ENCODE measurements around the gene KIF2C.
"Not testable (repeated sequence)": the region's sequence is repeated elsewhere in the genome, so short reads cannot be mapped to it uniquely, and the experiment has no call there.

KIF2C gene

DNA sequence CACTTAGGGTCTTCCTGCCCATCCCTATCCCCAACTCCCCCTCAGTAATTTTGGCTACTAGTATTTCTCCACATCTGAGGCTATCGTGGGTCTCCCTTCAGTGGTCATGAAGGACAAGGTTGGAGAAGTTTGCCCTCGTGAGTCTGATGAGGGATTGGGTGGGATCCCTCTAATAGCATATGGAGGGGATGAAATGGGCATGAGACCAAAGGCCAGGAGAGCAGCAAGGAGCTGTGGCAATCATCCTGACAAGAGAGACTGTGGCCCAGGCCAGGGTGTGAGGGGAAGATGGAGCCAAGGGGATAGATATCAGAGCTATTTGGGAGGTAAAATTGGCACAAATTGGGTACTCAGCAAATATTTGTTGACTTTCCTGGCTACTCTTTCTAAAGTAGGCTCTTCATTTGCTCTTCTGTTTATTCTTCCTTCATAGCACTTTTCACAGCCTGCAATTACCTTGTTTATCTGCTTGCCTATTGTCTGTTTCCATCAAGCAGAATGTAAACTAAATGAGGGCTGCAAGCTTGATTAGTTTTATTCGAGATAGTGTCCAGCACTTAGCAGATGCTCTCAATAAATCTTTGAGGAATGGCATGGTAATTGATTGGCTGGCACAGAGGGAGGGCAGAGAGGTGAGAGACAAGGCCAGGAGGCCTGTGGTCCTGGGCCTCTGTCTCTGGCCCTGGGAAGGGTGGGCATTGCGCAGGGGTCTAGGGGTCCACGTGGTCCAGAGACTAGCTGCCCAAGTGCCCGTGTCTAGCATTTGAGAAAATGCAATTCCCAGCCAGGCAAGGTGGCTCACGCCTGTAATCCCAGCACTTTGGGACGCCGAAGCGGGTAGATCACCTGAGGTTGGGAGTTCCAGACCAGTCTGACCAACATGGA lies 59.1 kb downstream of the KIF2C start:
- DNase-seq (ENCODE audit: low read depth), result no peak

DNA sequence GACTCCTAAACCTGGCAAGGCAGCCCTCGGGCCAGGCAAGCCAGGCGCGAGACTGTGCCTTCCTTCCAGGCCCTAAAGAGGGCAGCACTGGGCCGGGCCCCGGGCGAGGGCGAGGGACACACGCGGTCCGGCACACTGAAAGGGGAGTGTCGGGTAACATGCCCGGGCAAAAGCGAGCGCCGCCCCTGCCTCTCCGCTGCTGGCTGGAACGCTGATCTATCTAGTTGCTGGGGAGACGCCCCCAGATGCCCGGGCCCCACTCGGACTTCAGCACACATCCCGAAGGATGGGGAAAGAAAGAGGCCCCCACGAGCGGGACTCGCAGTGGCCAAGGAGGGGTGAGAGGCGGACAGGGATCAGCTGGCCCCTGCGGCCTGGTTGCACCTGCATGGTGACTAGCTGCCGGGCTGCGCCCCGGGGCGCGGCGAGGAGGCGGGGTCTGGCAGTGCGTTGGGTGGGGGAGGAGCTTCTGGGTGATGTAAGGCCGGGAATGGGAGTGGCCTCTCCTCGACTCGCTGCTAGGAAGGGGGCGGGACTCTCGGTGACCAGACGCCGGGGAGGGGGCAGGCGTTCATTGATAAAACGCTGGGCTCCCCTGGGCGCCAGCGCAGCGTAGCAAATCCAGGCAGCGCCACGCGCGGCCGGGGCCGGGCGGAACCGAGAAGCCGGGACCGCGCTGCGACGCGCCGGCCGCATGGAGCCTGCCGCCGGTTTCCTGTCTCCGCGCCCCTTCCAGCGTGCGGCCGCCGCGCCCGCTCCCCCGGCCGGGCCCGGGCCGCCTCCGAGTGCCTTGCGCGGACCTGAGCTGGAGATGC lies 60.3 kb downstream of the KIF2C start, which contains the start of gene PLK3:
Gene PLK3 (plus strand): TSS at position 608 of the 815 bp plus-strand sequence. CDS start 87 bp downstream, at position 695.
- peak; percentile 99 for DNase-seq (ENCODE audit: low read depth)

DNA sequence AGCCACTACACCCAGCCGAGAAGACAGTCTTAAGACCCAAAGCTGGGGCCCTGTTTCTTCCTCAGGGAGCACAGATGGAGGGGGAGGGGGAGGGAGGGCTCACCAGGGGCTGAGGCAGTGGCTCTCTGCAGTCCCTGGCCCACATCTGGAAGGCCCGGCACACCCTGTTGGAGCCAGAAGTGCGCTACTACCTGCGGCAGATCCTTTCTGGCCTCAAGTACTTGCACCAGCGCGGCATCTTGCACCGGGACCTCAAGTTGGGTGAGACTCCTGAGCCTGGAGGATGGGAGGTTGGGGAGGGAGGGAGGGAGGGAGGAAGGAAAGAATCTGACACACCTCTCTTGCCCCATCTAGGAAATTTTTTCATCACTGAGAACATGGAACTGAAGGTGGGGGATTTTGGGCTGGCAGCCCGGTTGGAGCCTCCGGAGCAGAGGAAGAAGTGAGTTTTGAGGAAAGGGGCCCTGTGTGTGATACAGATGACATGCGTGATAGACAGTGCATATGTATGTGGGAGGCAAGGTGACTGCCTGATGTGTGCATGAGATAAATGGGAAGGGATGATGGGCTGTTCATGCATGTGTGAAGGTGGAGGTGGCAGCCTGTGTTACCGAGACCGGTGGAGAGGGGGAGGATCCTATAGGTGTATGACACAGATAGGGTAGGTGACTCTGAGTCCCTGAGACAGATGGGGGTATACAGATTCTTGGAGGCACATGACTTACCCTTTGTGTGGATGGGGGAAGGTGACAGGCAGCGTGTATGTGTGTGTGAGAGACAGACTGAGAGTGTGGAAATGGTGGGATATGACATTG lies 62.1 kb downstream of the KIF2C start:
- DNase-seq (ENCODE audit: low read depth), result peak; percentile 45

DNA sequence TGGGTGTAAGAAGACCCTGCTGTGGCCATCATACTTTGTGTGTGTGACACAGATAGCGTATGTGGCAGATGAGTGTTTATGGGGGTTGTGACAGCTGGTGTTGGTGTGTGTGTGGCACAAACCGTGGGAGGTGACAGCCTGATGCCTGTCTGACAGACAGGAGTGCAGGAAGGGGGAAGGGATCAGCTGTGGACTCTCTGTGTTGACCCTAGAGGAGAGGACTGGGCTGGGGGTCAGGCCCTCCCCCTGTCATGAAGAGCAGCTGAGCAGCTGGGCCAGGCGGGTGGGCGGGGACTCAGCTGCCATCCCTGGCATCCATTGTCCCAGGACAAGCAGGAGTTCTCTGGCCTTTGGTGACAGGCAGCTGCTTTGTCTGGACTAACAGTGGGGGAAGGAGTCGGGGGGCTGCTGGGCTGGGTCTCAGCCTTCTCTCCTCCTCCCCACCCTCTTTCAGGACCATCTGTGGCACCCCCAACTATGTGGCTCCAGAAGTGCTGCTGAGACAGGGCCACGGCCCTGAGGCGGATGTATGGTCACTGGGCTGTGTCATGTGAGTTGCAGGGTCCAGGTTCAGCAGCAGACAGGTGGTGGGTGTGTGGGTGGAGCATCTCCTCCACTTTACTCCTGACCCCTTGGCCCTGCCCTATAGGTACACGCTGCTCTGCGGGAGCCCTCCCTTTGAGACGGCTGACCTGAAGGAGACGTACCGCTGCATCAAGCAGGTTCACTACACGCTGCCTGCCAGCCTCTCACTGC lies 62.8 kb downstream of the KIF2C start:
- DNase-seq (ENCODE audit: low read depth), result no peak

DNA sequence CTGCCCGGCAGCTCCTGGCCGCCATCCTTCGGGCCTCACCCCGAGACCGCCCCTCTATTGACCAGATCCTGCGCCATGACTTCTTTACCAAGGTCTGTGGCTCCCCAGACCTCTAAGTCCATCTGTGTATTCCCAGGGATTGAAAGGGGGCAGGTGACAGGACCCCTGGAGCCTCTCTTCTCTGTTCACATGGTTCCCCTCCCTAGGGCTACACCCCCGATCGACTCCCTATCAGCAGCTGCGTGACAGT lies 63.4 kb downstream of the KIF2C start:
- no peak for DNase-seq (ENCODE audit: low read depth)

DNA sequence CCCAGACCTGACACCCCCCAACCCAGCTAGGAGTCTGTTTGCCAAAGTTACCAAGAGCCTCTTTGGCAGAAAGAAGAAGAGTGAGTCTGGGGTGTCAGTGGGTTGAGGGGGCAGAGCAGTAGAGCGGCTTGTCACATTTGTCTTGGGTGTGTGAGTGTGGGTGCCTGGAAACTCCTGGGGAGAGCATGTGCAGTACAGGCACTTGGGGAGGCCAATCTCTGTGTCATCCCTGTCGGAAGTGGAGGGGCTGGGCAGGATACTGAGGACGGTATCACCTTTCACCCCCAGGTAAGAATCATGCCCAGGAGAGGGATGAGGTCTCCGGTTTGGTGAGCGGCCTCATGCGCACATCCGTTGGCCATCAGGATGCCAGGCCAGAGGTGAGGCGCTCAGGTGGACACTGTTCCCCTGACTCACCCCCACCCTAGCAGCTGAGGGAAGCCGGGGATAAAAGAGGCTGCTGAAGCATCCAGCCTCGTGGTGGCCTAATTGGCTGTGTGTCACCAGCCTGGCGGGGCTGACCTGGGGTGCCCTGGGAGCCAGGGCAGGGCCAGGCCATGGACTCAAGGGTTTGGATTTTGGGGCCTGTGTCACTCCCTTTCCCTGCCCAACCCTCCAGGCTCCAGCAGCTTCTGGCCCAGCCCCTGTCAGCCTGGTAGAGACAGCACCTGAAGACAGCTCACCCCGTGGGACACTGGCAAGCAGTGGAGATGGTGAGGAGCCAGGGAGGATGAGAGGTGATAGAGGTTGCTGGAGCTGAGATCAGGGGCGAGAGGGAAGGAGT lies 63.9 kb downstream of the KIF2C start:
- DNase-seq (ENCODE audit: low read depth), result no peak

DNA sequence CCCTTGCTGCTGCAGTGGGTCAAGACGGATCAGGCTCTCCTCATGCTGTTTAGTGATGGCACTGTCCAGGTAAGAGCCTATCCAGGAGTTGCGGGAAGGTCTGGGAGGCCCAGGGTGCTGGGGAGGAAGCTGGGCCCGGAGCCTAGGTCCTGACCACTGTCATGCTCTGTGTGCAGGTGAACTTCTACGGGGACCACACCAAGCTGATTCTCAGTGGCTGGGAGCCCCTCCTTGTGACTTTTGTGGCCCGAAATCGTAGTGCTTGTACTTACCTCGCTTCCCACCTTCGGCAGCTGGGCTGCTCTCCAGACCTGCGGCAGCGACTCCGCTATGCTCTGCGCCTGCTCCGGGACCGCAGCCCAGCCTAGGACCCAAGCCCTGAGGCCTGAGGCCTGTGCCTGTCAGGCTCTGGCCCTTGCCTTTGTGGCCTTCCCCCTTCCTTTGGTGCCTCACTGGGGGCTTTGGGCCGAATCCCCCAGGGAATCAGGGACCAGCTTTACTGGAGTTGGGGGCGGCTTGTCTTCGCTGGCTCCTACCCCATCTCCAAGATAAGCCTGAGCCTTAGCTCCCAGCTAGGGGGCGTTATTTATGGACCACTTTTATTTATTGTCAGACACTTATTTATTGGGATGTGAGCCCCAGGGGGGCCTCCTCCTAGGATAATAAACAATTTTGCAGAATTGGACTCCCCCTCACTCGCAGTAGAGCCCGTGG lies 65.8 kb downstream of the KIF2C start:
- no peak for DNase-seq (ENCODE audit: low read depth)

DNA sequence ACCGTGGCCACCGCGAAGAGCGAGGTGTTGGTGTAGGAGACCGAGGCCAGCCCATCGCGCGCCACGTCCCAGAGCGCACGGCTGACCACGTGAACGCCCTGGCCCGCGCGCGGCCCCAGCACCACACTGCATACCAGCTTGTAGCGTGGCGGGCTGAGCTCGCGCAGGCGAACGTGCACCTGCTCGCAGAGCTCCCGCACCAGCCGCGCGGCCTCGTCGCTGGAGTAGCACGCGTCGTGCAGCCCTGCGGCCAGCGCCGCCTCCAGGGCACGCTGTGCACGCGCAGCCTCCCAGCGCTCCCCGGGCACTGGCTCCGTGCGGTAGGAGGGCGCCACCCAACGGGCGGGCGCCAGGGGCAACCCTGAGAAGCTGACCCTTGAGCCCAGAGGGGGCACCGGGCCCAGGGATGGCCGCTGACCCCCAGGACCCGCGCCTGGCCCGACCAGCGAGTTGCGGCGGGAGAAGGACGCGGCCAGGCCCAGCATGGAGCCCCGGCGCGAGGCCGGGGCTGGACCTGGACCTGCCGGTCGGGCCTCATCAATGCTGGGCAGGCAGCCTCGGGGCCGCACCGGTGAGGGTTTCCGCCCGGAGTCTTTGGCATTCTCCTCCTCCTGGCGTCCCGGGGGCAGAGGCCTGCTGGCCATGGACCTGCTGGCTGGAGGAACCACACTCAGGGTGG lies 66.5 kb downstream of the KIF2C start:
- no peak for DNase-seq (ENCODE audit: low read depth)

DNA sequence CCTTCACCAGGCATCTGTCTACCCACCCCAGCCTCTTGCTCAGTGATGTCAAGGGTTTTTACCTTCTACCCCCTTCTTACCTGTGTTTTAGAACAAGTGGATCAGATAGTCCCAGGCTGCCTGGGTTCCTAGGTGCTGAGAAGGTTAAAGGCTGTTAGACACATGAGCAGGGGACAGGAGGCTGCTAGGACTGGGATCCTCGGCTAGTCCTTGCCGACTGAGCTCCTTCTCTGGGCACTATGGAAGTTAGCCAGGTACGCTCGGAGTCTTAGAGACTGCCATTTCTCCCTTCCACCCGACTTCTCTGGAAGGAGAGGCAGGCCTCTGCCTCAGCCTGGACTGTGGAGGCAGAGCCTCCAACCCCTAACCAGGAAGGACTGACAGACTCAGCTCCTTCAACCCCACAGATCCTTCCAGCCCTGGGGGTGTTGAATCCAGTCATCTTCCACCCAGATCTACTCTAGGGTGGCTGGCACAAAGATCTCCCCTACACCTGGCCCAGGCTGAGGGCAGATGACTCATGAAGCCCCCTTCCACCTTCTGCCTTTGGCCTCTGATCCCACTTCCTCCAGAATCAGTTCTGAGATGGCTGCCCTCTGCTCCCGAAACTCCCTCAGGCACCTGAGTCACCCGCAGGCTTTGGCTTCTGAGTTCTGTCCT lies 67.2 kb downstream of the KIF2C start, which contains the start of gene DYNLT4:
Gene DYNLT4 (minus strand): TSS at position 648 of the 660 bp plus-strand sequence. CDS start 683 bp downstream, outside the sequence.
- no peak for DNase-seq (ENCODE audit: low read depth)

DNA sequence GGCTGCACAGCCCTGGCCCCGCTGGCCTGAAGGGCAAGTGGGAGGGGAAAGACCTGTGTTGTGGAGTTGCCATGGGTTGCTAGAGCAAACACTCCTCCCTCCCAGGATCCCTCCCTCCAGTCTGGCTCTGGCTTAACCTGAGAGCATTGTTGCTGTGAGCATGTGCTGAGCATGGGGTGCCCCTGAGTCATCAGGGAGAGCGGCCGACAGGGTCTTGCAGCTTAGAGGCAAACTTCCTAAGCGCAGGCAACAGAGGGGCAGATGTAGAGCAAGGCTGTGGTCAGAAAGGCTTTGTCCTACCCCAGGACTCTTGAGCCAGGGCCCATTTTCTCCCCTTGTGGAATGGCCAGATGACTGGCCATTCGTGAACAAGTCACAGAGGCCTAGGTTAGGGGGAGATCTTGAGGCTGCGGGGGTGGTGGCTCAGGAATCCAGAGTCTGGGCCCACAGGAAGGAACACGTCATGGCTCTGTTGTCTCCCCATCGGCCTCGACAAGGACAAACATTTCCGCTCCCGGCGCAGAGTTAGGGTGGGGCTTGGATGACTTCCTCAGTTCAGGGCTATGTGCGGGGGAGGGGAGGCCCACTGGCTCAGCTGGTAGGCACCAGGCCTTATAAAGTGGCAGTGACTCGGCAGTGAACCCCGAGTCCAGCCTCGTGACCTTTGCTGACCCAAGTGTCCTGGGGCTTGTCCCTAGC lies 67.9 kb downstream of the KIF2C start:
- DNase-seq (ENCODE audit: low read depth), result peak; percentile 100

DNA sequence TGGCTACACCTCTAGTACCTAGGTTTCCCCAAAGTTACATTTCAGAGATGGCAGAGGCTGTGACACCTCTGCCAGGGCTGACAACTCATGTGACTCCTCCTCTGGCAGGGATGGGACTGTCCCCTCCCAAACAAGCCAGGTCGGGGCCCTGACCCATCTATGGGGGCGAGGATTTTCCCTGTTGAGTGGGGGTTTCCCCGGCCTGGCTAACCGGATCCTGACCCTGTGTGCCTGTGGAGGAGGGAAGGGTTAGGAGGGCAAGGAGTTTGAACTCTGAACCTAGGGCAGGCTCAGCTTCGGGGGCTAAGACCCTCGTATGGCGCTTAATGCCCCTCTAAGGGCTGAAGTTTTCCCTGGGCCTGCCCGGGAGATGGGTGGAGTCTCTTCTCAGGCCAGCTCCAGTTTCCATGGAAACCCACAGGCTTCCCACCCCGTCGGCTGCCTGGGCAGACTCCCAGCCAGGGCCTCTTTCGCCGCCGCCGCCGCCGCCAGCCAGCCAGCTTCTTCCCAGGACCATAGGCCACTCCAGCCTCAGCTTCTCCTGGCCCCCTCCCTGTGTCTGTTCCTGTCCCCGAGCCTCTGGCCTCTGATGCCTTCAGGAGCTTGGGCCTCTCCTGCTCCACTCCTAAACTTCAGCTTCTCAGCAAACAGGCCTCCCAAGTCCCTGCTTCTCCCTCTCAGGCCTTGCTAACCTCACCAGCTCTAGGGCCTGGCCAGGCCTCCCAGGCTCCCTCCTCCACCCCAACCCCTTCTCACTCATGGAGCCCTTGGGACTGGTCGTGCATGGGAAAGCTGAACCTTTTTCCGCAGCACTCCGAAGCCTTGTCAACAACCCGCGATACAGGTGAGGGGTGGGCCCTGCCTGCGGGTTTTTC lies 68.7 kb downstream of the KIF2C start, which contains the start of gene BTBD19:
Gene BTBD19 (plus strand): TSS at position 461 of the 875 bp plus-strand sequence. CDS start 298 bp downstream, at position 759.
- DNase-seq (ENCODE audit: low read depth), result peak; percentile 94

DNA sequence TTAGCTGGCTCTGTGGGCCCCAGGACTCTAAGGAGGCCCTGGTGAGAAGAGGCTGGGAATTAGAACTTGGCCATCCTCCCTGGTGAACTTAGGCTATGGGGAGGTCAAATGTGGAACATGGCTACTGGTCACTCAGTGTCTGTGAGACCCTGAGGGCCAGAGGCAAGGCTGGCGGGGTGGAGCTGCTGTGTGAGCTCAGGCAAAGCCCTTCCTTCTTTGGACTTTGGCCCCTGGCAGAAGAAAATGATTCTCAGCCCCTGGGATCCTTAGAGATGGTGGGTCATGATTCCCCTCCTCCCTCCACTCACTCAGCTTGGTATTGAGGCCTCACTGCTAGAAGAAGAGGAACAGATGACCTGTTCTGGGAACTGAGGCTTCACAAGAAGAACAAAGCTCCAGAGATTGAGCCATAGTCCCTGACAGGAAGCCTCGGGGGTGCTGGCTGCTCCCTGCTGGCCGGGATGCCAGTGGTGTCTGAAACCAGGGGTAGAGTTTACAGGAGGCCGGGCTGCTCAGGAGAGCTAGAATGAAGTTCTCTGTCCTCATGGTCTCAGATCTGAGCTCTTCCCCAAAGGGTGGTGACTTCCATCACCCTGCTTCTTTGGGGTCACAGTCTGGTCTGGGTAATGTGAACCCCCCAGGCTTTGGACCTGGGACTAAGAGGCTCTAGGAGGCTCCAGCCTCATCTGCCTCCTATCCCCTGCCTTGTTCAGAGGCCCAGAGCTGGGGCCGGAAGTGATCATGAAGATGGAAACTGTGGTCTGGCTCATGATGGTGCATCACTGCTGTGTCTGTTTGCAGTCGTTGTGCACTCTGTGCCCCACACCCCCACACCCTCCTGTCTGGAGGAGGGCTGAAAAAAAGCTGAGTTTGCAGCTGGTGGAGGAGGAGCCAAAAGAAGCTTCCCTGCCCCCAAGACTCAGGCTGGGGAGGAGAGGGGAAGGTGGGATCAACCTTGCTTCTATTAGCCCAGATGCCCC lies 69.6 kb downstream of the KIF2C start:
- DNase-seq (ENCODE audit: low read depth), result peak; percentile 77

DNA sequence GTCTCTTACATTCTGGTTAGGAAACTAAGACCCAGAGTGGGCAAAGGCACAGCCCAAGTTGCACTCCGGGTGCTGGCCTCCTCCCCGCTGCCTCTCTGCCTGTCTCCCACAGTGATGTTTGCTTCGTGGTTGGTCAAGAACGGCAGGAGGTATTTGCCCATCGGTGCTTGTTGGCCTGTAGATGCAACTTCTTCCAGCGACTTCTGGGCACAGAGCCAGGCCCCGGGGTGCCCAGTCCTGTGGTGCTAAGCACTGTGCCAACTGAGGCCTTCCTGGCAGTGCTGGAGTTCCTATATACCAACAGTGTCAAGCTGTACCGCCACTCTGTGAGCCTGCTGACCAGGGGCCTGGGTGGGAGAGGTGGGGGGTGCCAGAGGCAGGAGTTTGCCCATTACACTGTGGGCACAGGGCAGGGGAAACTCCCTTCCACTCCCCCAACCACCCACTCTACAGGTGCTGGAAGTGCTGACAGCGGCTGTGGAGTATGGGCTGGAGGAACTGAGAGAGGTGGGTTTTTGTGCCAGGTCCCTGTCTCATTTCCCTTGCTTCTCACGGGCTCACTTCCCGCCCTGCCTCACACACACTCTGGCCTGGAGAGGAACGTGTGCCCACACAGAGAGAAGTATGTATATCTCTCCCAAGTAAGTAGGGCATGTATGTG lies 70.6 kb downstream of the KIF2C start:
- DNase-seq (ENCODE audit: low read depth), result no peak

DNA sequence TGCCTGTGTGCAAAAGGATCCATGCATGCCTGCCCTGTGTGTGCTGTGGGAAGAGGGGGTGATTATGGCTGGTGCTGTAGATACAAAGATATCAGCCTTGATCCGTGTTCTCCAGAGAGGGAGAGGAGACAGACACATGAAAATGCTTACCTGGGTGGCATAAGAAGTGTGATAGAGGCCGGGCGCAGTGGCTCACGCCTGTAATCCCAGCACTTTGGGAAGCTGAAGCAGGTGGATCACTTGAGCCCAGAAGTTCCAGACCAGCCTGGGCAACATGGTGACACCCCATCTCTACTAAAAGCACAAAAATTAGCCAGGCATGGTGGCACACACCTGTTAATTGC lies 71.1 kb downstream of the KIF2C start:
- DNase-seq (ENCODE audit: low read depth), result not testable (repeated sequence)

DNA sequence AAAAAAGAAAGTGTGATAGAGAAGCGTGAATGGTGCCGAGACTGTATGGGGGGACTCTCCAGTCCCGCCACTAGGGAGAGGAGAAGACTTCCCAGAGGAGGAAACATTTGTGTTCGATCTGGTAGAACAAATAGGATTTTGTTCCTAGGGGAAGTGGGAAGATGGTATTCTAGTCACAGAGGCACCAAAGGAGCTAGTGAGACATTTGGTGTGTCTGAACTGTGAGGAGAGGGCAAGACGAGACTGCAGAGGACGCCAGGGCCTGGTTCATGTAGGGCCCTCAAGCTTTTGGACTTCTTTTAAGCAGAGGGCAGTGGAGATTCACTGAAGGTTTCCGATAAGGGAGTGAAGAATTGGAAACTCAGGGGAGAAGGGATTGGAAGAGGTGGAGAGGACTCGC lies 71.6 kb downstream of the KIF2C start:
- DNase-seq (ENCODE audit: low read depth), result no peak

All from ELR (cell line).